HG03060 (cell line): ENCODE measurements around the gene ROCK1.
"Not testable (repeated sequence)": the region's sequence is repeated elsewhere in the genome, so short reads cannot be mapped to it uniquely, and the experiment has no call there.

ENCODE experiments used
- ATAC-seq: cut with Tn5 transposase; IDR thresholded peaks from one replicate; pipeline ENCODE4 v1.9.1; 2021; ENCODE audit warnings: low read depth, moderate number of reproducible peaks; ENCODE audit not compliant: unreplicated experiment

The ROCK1 gene

DNA sequence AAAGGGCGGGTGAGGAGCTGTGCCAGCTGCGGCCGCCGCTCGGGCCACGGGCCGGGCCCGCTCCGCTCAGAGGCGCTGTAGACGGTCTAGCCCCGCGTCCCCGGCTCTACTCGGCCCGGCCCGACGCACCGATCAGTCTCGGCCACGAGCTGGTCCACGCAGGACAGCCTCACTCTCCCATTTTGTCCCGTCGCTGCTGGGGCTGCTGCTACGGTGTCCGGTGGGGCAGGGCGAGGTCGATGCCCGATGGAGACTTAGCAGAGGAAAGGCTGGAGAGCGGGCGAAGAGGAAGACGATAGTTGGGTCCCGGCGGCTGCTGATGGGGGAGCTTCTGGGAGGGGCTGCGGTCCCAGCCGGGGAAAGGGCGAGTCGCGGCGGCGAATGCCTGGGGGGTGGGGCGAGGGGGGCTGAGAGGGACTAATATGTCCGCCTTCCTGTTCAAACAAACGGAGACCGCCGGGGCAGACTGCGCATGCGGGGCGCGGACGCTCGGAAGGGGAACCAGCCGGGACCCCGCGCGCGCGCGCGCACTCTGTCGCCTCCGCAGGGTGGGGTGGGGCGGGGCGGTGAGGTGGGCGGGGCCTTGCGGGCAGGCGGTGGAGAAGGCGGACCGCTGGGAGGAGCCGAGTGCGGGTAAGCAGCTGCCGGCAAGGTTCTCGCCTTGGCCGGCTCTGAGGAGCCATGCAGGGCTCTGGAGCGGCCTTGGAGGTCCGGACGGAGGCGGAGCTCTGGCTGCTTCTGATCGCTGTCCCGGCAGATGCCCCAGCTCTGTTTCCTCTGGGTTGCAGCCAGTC, at the start of gene ROCK1:
Gene ROCK1, minus strand, starts transcription at position 468 of the 794 bp plus-strand sequence. CDS start 903 bp downstream, outside the sequence.
- ATAC-seq, result peak; percentile 79

DNA sequence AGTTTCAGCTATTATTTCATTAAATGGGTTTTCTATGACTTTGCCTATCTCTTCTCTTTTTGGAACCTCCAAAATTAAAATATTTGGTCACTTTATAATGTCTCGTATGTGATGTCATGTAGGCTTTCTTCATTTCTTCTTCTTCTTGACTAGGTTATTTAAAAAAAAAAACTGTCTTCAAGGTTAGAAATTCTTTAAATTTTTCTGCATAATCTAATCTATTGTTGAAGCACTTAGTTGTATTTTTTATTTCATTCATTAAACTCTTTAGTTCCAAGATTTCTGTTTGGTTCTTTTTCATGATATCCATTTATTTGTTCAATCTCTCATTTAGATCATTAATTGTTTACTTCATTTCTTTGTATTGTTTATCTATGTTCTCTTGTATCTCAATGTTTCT, 43.8 kb upstream of the ROCK1 start:
- ATAC-seq, result no peak

DNA sequence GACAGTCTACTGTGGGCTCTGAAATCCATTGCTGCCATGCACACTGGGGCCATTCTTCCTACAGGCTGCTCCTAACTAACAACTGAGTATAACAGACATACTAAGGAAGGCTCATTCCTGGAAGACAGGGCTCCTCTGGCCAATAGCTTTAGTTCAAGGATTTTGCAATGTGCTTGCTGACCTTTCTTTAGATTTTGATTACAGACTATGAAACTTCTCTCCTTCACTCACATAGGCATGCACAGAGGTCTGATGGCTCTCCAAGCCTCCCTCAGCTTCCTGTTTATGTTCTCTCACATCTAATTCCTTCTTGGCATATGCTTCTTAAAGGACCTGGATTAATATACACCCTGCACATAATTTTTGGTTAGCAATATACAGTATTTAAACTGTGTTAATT, 34.4 kb upstream of the ROCK1 start:
- ATAC-seq, result no peak

DNA sequence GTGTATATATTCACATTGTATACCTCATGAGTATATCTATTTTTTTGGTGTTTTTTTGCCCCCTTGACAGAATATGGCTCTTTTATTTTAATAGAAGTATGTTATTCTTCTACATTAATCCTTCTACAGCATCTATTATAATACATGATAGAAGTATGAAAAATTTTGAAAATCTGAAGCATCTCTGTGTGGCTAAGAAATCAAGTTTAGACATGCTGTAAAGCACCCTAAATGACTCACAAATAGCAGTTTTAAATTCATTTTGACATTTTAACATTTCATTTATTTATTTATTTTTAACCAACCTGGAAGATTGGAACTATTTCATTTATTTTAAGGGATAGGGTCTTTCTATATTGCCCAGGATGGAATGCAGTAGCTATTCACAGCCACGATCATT, 33.8 kb upstream of the ROCK1 start:
- no peak for ATAC-seq

GRCh38 chr18:21141668-21142422, 30.2 kb upstream of the ROCK1 start:
- ATAC-seq, result no peak

DNA sequence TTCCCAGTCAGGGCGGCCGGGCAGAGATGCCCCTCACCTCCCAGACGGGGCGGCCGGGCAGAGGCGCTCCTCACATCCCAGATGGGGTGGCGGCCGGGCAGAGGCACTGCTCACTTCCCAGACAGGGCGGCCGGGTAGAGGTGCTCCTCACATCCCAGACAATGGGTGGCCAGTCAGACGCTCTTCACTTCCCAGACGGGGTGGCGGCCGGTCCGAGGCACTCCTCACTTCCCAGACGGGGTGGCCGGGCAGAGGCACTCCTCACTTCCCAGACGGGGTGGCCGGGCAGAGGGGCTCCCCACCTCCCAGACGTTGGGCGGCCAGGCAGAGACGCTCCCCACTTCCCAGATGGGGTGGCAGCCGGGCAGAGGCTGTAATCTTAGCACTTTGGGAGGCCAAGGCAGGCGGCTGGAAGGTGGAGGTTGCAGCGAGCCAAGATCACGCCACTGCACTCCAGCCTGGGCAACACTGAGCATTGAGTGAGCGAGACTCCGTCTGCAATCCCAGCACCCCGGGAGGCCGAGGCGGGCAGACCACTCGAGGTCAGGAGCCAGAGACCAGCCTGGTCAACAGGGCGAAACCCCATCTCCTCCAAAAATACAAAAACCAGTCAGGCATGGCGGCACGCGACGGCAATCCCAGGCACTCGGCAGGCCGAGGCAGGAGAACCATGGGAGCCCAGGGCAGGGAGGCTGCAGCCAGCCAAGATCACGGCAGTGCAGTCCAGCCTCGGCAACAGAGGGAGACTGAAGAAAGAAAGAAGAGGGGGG, 26.3 kb upstream of the ROCK1 start:
- not testable (repeated sequence) for ATAC-seq

GRCh38 chr18:21134895-21135294, 23.3 kb upstream of the ROCK1 start:
- ATAC-seq, result no peak

- no peak for ATAC-seq
Measured at GRCh38 chr18:21132398-21132918, 20.8 kb upstream of the ROCK1 start.

- no peak for ATAC-seq
Measured at GRCh38 chr18:21131698-21132227, 20.1 kb upstream of the ROCK1 start.

- ATAC-seq, result no peak
Measured at GRCh38 chr18:21129566-21130216, 18.1 kb upstream of the ROCK1 start.

- no peak for ATAC-seq
Measured at GRCh38 chr18:21123290-21123926, 11.8 kb upstream of the ROCK1 start.

DNA sequence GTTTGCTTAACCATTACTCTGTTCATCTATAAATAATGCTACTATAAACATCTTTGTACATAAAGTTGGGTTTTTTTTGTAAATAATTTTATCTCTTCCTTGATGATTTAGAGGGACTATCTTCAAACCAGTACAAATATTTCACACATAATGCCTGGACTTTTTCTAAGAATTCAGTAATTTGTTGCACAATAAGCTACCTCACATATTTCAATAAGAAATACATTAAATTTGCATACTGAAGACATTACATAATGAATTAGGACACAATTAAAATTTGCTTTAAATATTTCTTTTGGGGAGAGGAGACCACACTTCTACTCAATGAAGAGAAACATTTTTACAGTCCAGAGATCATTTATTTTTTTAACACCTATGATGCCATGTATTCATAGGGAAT, 7.2 kb upstream of the ROCK1 start:
- no peak for ATAC-seq

GRCh38 chr18:21117409-21118131, 6.0 kb upstream of the ROCK1 start:
- no peak for ATAC-seq

DNA sequence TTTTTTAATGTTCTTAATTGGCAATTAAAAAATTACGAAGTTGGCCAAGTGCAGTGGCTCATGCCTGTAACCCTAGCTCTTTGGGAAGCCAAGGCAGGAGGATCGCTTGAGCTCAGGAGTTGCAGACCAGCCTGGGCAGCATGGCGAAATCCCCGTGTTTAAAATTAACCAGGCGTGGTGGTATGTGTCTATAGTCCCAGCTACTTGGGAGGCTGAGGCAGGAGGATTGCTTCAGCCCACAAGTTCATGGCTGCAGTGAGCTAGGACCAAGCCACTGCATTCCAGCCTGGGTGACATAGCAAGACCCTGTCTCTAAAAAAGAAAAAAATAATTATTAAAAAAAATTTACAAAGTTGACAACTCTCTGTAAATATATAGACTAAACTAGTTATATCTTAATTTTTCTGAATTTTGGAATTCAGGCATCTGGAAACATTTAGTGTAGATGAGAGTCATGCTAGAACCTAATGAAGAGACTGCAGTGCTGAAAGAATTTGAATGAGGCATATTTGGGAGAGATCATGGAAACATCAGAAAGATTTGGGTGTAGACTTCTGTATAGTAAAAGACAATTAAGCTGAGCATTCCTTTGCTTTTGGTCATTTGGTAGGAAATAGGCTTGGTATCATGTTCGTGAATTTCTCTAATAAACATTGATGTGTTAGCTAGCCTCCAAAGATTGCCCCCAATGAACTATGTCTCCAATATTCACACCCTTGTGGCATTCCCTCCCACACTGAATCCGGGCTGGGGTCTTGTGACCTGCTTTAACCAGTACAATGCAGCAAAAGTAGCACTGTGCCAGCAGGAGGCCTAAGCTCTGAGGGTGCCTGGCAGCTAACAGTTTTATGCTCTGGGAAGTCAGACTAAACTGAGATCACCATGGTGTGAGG, 4.2 kb upstream of the ROCK1 start:
- no peak for ATAC-seq

GRCh38 chr18:21112543-21113105, 1.0 kb upstream of the ROCK1 start:
- ATAC-seq, result no peak

DNA sequence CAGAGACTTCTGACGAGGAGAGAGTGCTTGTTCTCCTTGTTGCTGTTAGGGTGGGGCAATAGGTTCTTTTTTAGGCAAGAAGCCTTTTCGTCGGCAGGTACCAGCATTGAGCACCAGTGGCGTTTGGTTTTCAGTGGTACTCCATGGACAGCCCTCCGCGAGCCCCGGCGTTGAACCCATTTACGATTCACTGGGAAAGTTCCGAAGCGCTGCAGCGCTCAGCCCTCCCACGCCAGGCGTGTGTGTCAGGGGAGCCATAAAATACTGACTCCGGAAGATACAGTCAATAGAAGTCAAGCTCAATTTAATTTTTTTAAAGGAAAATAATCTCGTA, 494 bp upstream of the ROCK1 start:
- no peak for ATAC-seq

DNA sequence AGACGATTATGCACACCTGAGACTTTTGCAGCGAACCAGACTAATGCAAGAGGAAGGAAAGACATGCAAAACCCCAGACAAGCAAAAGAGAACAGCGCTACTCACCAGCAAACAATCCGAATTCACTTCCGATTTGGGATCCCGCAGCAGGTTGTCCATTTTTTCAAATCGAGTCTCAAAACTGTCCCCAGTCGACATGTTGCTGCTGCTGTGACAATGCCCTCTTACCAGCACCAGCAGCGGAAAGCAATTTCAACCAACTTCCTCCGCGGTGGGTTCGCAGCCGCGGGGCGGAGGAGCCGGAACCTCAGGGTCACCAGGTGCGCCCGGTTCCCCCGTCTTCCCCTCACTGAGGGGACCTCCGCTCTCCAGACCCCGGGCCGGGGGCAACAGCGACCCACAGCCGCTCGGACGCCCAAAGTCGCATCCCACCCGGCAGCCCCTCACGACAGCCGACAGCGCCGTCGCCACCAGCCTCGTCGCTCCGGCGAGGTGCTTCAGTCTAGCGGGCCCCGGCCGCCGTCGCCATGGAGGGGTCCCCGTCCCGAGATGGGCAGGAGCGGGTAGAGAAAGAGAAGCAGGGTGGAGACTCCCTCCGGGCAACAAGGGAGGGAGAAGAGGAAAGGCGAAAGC, 784 bp downstream of the ROCK1 start:
- ATAC-seq, result no peak
